HEK293 (cell line): ENCODE results near the gene PTPRH.

ENCODE experiments used
- CTCF ChIA-PET: fragments of 350-600 bp; formaldehyde crosslinking; extraction: SDS; loops from one replicate; lab custom pipeline; 2021; ENCODE audit warnings: antibody characterized with exemption; lab: Yijun Ruan, JAX
- POLR2A ChIA-PET: fragments of 300-600 bp; formaldehyde crosslinking; extraction: SDS; loops from one replicate; lab custom pipeline; 2020; ENCODE audit warnings: antibody characterized with exemption, inconsistent platforms; lab: Yijun Ruan, JAX
- H3K27ac ChIP-seq: fragments of 200-500 bp; sonication (Bioruptor generic); 2 replicates; pipeline ENCODE4 v1.5.1; 2014; ENCODE audit warnings: low read depth, low read length, control low read depth, inconsistent platforms; ENCODE audit errors: extremely low read depth
- H3K36me3 ChIP-seq, 2 experiments: fragments of 200-500 bp in 1 of 2; sonication (Bioruptor generic) in 1 of 2; 1 replicate in 1 of 2; 2 replicates in 1 of 2; pipeline ENCODE4 v1.5.1; 2014 to 2017; ENCODE audit warnings: inconsistent platforms in 2 of 2, low read length in 2 of 2; ENCODE audit not compliant: control insufficient read depth in 2 of 2, insufficient read depth in 1 of 2
- H3K4me1 ChIP-seq: fragments of 200-500 bp; sonication (Bioruptor generic); 2 replicates; pipeline ENCODE4 v1.5.1; 2014; ENCODE audit warnings: mild to moderate bottlenecking, low read length, inconsistent platforms; ENCODE audit not compliant: control insufficient read depth, insufficient read depth
- H3K4me3 ChIP-seq: 2 replicates; pipeline ENCODE4 v1.5.1; 2011; ENCODE audit warnings: low read depth, mild to moderate bottlenecking, control low read depth, low read length, moderate library complexity
- H3K9me3 ChIP-seq: fragments of 200-500 bp; sonication (Bioruptor generic); 2 replicates; pipeline ENCODE4 v1.5.1; 2014; ENCODE audit warnings: low read depth, low read length, inconsistent platforms; ENCODE audit not compliant: control insufficient read depth, insufficient read depth
- KLF10 ChIP-seq: fragments of 450-650 bp; IDR thresholded peaks from 2 replicates; pipeline ENCODE4 v1.5.1; 2018; ENCODE audit warnings: missing biosample characterization, mild to moderate bottlenecking, missing genetic modification characterization
- KLF16 ChIP-seq: fragments of 450-650 bp; formaldehyde crosslinking; IDR thresholded peaks from 2 replicates; pipeline ENCODE4 v1.5.1; 2017; ENCODE audit warnings: missing biosample characterization, missing genetic modification characterization
- KLF8 ChIP-seq: fragments of 450-650 bp; formaldehyde crosslinking; IDR thresholded peaks from 2 replicates; pipeline ENCODE4 v1.5.1; 2016; ENCODE audit warnings: missing biosample characterization, missing genetic modification characterization
- SETDB1 ChIP-seq: IDR thresholded peaks from one replicate; pipeline ENCODE4 v1.6.1; 2017; ENCODE audit warnings: mild to moderate bottlenecking, low read length, moderate library complexity, mixed read lengths; ENCODE audit not compliant: insufficient read length
- SP2 ChIP-seq: fragments of 450-650 bp; formaldehyde crosslinking; IDR thresholded peaks from 2 replicates; pipeline ENCODE4 v1.5.1; 2016; ENCODE audit warnings: missing biosample characterization, missing genetic modification characterization
- SP3 ChIP-seq: fragments of 450-650 bp; formaldehyde crosslinking; IDR thresholded peaks from 2 replicates; pipeline ENCODE4 v1.5.1; 2016; ENCODE audit warnings: missing biosample characterization, missing genetic modification characterization
- SP7 ChIP-seq: fragments of 450-650 bp; formaldehyde crosslinking; IDR thresholded peaks from 2 replicates; pipeline ENCODE4 v1.5.1; 2016; ENCODE audit warnings: missing biosample characterization, missing genetic modification characterization
- ZBTB17 ChIP-seq: fragments of 450-650 bp; formaldehyde crosslinking; IDR thresholded peaks from 2 replicates; pipeline ENCODE4 v1.5.1; 2016; ENCODE audit warnings: missing biosample characterization, missing genetic modification characterization
- ZBTB20 ChIP-seq: fragments of 450-650 bp; formaldehyde crosslinking; IDR thresholded peaks from 2 replicates; pipeline ENCODE4 v1.5.1; 2016; ENCODE audit warnings: missing biosample characterization, missing genetic modification characterization
- ZFHX2 ChIP-seq: fragments of 450-650 bp; formaldehyde crosslinking; conservative IDR thresholded peaks from 2 replicates; pipeline ENCODE4 v1.5.1; 2016; ENCODE audit warnings: missing biosample characterization, missing genetic modification characterization
- ZFP69B ChIP-seq: fragments of 450-650 bp; formaldehyde crosslinking; IDR thresholded peaks from 2 replicates; pipeline ENCODE4 v1.5.1; 2016; ENCODE audit warnings: missing biosample characterization, missing genetic modification characterization
- ZIC2 ChIP-seq: fragments of 450-650 bp; formaldehyde crosslinking; IDR thresholded peaks from 2 replicates; pipeline ENCODE4 v1.5.1; 2016; ENCODE audit warnings: missing biosample characterization, missing genetic modification characterization
- ZNF184 ChIP-seq: fragments of 450-650 bp; IDR thresholded peaks from 2 replicates; pipeline ENCODE4 v1.5.1; 2018; ENCODE audit warnings: missing biosample characterization, mild to moderate bottlenecking, missing genetic modification characterization
- ZNF214 ChIP-seq: fragments of 450-650 bp; formaldehyde crosslinking; IDR thresholded peaks from 2 replicates; pipeline ENCODE4 v1.5.1; 2017; ENCODE audit warnings: missing biosample characterization, mild to moderate bottlenecking, missing genetic modification characterization, borderline replicate concordance
- ZNF335 ChIP-seq: fragments of 450-650 bp; formaldehyde crosslinking; conservative IDR thresholded peaks from 2 replicates; pipeline ENCODE4 v1.5.1; 2016; ENCODE audit warnings: missing biosample characterization, missing genetic modification characterization
- ZNF354C ChIP-seq: fragments of 450-650 bp; formaldehyde crosslinking; IDR thresholded peaks from 2 replicates; pipeline ENCODE4 v1.5.1; 2016; ENCODE audit warnings: missing biosample characterization, missing genetic modification characterization, low read depth, borderline replicate concordance
- ZNF610 ChIP-seq: fragments of 450-650 bp; formaldehyde crosslinking; IDR thresholded peaks from 2 replicates; pipeline ENCODE4 v1.5.1; 2016; ENCODE audit warnings: missing biosample characterization, missing genetic modification characterization, borderline replicate concordance
- ZNF623 ChIP-seq: fragments of 450-650 bp; formaldehyde crosslinking; IDR thresholded peaks from 2 replicates; pipeline ENCODE4 v1.5.1; 2016; ENCODE audit warnings: missing biosample characterization, missing genetic modification characterization
- ZNF658 ChIP-seq: fragments of 450-650 bp; formaldehyde crosslinking; IDR thresholded peaks from 2 replicates; pipeline ENCODE4; 2016; ENCODE audit warnings: missing biosample characterization, missing genetic modification characterization
- ZNF837 ChIP-seq: fragments of 450-650 bp; formaldehyde crosslinking; IDR thresholded peaks from 2 replicates; pipeline ENCODE4 v1.5.1; 2016; ENCODE audit warnings: missing biosample characterization, missing genetic modification characterization
- ZXDB ChIP-seq: fragments of 450-650 bp; formaldehyde crosslinking; IDR thresholded peaks from 2 replicates; pipeline ENCODE4 v1.5.1; 2016; ENCODE audit warnings: missing biosample characterization, missing genetic modification characterization
- TF ChIP-seq, protein P1 (sequence below): sonication (generic); formaldehyde crosslinking; IDR thresholded peaks from 2 replicates; pipeline ENCODE4 v1.8.1; 2022; ENCODE audit warnings: mild to moderate bottlenecking, moderate library complexity, missing genetic modification reagents
- TF ChIP-seq, protein P2 (sequence below): fragments of 450-650 bp; formaldehyde crosslinking; IDR thresholded peaks from 2 replicates; pipeline ENCODE4 v1.5.1; 2016; ENCODE audit warnings: missing biosample characterization, missing genetic modification characterization
- TF ChIP-seq, protein P3 (sequence below): fragments of 450-650 bp; formaldehyde crosslinking; IDR thresholded peaks from 2 replicates; pipeline ENCODE4 v1.5.1; 2016; ENCODE audit warnings: missing biosample characterization, missing genetic modification characterization
- TF ChIP-seq, protein P4 (sequence below): fragments of 450-650 bp; formaldehyde crosslinking; IDR thresholded peaks from 2 replicates; pipeline ENCODE4 v1.5.1; 2016; ENCODE audit warnings: missing biosample characterization, missing genetic modification characterization
- TF ChIP-seq, protein P5 (sequence below): fragments of 450-650 bp; formaldehyde crosslinking; IDR thresholded peaks from 2 replicates; pipeline ENCODE4 v1.5.1; 2016; ENCODE audit warnings: missing biosample characterization, missing genetic modification characterization

PTPRH gene

DNA sequence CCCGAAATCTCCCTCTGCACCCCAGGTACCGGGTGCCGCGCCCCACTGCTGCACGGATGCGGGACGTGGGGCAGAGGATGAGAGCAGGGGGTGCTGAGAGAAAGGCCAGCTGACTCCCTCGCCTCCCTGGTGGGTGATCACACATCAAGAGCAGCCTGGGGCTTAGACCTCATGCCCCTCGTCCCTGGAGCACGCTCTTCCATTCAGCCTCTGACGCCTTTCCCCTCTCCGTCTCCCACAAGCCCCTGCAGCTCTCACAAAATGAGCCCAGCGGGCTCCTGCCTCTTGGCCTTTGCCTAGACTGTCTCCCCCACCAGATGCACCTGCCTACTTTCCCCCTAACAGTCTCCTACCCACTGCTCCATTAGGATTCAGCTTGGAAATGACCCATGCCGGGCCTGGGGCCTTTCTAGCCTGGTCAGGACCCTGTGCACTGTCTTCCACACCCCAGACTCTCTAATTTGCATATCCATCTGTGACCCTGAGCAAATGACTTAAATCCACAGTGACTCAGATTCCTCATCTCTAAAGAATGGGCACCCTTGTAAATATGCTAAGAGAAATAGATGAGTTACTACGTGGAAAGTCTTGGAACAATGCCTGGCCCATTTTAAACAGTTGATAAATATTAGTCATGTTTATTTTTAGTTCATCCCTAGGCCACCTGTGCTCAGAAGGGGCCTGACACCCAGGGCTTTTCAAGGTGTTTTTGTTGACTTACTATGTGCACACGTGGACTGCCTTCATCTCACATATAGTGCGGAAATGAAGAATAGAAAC, 582 bp upstream of the PTPRH start (continued):
- TF ChIP-seq, protein P1, sequence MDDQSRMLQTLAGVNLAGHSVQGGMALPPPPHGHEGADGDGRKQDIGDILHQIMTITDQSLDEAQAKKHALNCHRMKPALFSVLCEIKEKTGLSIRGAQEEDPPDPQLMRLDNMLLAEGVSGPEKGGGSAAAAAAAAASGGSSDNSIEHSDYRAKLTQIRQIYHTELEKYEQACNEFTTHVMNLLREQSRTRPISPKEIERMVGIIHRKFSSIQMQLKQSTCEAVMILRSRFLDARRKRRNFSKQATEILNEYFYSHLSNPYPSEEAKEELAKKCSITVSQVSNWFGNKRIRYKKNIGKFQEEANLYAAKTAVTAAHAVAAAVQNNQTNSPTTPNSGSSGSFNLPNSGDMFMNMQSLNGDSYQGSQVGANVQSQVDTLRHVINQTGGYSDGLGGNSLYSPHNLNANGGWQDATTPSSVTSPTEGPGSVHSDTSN = no peak
- TF ChIP-seq ZNF214 (tag by site-specific recombination) = no peak
- peak; percentile 72 for TF ChIP-seq ZNF335 (tag by site-specific recombination)
- no peak for TF ChIP-seq SETDB1
- TF ChIP-seq ZNF623 (tag by site-specific recombination) = 0 out of 2 replicates have a peak, but pooled peaks have one; percentile 25
- TF ChIP-seq, protein P2, sequence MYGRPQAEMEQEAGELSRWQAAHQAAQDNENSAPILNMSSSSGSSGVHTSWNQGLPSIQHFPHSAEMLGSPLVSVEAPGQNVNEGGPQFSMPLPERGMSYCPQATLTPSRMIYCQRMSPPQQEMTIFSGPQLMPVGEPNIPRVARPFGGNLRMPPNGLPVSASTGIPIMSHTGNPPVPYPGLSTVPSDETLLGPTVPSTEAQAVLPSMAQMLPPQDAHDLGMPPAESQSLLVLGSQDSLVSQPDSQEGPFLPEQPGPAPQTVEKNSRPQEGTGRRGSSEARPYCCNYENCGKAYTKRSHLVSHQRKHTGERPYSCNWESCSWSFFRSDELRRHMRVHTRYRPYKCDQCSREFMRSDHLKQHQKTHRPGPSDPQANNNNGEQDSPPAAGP (tag by site-specific recombination) = 0 out of 2 replicates have a peak, but pooled peaks have one; percentile 13

DNA sequence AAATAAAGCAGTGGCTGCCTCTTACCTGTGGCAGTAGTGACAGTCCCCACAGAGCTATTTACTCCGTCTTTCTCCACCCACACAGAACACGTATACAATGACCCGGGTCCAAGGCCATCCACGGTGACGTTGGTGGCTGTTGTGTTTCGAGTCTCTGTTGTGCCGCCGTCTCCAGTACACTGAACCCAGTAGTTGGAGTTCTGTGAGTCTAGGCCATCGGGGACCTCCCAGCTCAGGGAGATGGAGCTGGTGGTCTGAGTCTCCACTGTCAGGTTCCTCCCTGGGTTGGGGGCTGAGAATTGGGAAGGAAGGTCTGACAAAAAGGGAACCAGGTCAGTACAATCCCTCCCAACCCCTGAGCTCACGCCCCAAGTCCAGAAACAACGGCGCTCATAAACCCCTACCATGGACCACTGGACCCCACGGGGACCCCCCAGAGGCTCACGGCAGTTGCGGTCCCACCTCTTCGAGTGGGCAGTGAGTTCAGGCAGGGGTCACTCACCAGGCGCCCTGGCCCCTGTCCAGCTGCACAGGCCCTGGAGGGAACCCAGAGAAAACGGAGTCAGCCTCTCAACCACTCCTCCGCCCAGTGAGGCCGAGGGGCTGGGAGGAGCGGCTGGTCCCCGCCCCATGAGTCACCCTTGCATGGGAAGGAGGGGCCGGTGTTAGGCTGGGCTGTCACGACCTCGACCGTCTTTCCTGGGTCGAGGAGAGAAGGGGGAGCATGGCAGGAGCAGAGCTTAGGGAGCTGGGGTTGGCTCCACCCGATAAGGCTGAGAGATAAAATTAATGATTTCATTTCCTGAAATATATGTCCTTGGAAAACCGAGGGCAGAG, 2.4 kb downstream of the PTPRH start:
- Histone ChIP-seq H3K27ac (no peak overlapping the region), H3K4me1 (peaks cover 13% of the 10 kb centered on the region), H3K9me3 (no peaks in the 10 kb centered on the region), H3K4me3 (peak overlapping the region; percentile 4), H3K36me3 (no peaks in the 10 kb centered on the region)
- ChIA-PET CTCF (interaction anchor here (0.7 to 1.4 kb wide), 3 partner anchors 46 to 269 kb away, joined by 3 to 5 read pairs (median 3); partner anchors contain the start of gene PPP6R1), POLR2A (interaction anchor here (0.6 to 2.1 kb wide), 6 partner anchors 9 to 201 kb away, joined by 3 to 6 read pairs (median 4); partner anchors contain the start of genes PPP6R1 and UBE2S)
- 0 out of 2 replicates have a peak, but pooled peaks have one; percentile 12 for TF ChIP-seq ZFP69B
- no peak for TF ChIP-seq ZNF658
- TF ChIP-seq SP3 = peak; percentile 88
- TF ChIP-seq, protein P3, sequence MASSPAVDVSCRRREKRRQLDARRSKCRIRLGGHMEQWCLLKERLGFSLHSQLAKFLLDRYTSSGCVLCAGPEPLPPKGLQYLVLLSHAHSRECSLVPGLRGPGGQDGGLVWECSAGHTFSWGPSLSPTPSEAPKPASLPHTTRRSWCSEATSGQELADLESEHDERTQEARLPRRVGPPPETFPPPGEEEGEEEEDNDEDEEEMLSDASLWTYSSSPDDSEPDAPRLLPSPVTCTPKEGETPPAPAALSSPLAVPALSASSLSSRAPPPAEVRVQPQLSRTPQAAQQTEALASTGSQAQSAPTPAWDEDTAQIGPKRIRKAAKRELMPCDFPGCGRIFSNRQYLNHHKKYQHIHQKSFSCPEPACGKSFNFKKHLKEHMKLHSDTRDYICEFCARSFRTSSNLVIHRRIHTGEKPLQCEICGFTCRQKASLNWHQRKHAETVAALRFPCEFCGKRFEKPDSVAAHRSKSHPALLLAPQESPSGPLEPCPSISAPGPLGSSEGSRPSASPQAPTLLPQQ (tag by site-specific recombination) = peak; percentile 31; the same call in 1 of the 2 replicates
- TF ChIP-seq ZXDB = peak; percentile 54; the same call in 1 of the 2 replicates
- peak; percentile 55 for TF ChIP-seq ZFHX2 (tag by site-specific recombination)
- no peak for TF ChIP-seq ZNF354C
- peak; percentile 83 for TF ChIP-seq ZBTB17 (tag by site-specific recombination)
- TF ChIP-seq, protein P4, sequence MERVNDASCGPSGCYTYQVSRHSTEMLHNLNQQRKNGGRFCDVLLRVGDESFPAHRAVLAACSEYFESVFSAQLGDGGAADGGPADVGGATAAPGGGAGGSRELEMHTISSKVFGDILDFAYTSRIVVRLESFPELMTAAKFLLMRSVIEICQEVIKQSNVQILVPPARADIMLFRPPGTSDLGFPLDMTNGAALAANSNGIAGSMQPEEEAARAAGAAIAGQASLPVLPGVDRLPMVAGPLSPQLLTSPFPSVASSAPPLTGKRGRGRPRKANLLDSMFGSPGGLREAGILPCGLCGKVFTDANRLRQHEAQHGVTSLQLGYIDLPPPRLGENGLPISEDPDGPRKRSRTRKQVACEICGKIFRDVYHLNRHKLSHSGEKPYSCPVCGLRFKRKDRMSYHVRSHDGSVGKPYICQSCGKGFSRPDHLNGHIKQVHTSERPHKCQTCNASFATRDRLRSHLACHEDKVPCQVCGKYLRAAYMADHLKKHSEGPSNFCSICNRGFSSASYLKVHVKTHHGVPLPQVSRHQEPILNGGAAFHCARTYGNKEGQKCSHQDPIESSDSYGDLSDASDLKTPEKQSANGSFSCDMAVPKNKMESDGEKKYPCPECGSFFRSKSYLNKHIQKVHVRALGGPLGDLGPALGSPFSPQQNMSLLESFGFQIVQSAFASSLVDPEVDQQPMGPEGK = peak; percentile 73
- no peak for TF ChIP-seq ZNF837 (tag by site-specific recombination)
- TF ChIP-seq ZNF184 (tag by site-specific recombination) = no peak
- peak; percentile 89; the same call in 1 of the 2 replicates for TF ChIP-seq ZNF610 (tag by site-specific recombination)
- 0 out of 2 replicates have a peak, but pooled peaks have one; percentile 24 for TF ChIP-seq ZBTB20 (tag by site-specific recombination)
- TF ChIP-seq, protein P5, sequence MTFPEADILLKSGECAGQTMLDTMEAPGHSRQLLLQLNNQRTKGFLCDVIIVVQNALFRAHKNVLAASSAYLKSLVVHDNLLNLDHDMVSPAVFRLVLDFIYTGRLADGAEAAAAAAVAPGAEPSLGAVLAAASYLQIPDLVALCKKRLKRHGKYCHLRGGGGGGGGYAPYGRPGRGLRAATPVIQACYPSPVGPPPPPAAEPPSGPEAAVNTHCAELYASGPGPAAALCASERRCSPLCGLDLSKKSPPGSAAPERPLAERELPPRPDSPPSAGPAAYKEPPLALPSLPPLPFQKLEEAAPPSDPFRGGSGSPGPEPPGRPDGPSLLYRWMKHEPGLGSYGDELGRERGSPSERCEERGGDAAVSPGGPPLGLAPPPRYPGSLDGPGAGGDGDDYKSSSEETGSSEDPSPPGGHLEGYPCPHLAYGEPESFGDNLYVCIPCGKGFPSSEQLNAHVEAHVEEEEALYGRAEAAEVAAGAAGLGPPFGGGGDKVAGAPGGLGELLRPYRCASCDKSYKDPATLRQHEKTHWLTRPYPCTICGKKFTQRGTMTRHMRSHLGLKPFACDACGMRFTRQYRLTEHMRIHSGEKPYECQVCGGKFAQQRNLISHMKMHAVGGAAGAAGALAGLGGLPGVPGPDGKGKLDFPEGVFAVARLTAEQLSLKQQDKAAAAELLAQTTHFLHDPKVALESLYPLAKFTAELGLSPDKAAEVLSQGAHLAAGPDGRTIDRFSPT (tag by site-specific recombination) = peak; percentile 29; the same call in 1 of the 2 replicates
- TF ChIP-seq ZNF214 (tag by site-specific recombination) = no peak
- TF ChIP-seq KLF8 (tag by site-specific recombination) = peak; percentile 61; the same call in 1 of the 2 replicates
- peak; percentile 52 for TF ChIP-seq SP2
- TF ChIP-seq SP7 (tag by site-specific recombination) = peak; percentile 76
- TF ChIP-seq ZIC2 (tag by site-specific recombination) = peak; percentile 87
- TF ChIP-seq KLF16 (tag by site-specific recombination) = peak; percentile 38; the same call in 1 of the 2 replicates
- 0 out of 2 replicates have a peak, but pooled peaks have one; percentile 21 for TF ChIP-seq KLF10 (tag by site-specific recombination)
